ENCODE measurements around the gene PRPF40A. TPM values are rescaled to one million over a fixed set of nuclear protein-coding genes. Genes with fewer than 3 reads are reported as not detected.

PRPF40A gene
- total and polyA plus RNA-seq, 9 of the 15 experiments (the other 6 are each of a cell fraction or from before 2014, with no cell fraction given) = 168 to 304 (median 264) TPM

GRCh38 chr2:152632736-152633135 is 84.5 kb downstream of the PRPF40A start (continued):
- no peak for TF ChIP-seq ZHX1 (conservative IDR thresholded peaks at IDR 0.05; ENCODE audit: low read length)

GRCh38 chr2:152630466-152630865 is 86.8 kb downstream of the PRPF40A start:
- Histone ChIP-seq H3K9ac (ENCODE audit: insufficient read depth in 1 of 2, low read depth in 2 of 2, low read length in 2 of 2) (no peak overlapping the region), H3K4me1 (replicated peaks in 1 of 2; ENCODE audit: control insufficient read depth in 2 of 2, insufficient read depth in 2 of 2, low read length in 2 of 2) (no peaks in the 10 kb centered on the region), H3K4me2 (ENCODE audit: insufficient read depth, low read length) (no peak overlapping the region), H2AFZ (ENCODE audit: low read depth, low read length) (no peak overlapping the region), H3K9me1 (ENCODE audit: control insufficient read depth, insufficient read depth, low read length) (no peaks in the 10 kb centered on the region), H3K36me3 (ENCODE audit: control insufficient read depth, insufficient read depth, low read length) (no peaks in the 10 kb centered on the region), H3K27ac (ENCODE audit: extremely low read depth, low read depth, low read length) (no peak overlapping the region), H4K20me1 (replicated peaks; ENCODE audit: control insufficient read depth, insufficient read depth, low read length) (no peaks in the 10 kb centered on the region), H3K9me3 (replicated peaks; ENCODE audit: control insufficient read depth, insufficient read depth, low read depth, low read length) (no peaks in the 10 kb centered on the region), H3K79me2 (ENCODE audit: control insufficient read depth, insufficient read depth, low read length) (no peaks in the 10 kb centered on the region), H3K27me3 (ENCODE audit: control insufficient read depth in 2 of 2, insufficient read depth in 2 of 2, low read length in 2 of 2) (peaks cover 5 to 14% of the 10 kb centered on the region in 2 experiments; a peak in 2 of 5 replicates), H3K4me3 (no peak overlapping the region)
- DNase-seq (ENCODE audit: extremely low read depth in 1 of 4, low spot score in 3 of 4) (no peak), ATAC-seq (no peak), FAIRE-seq (no peak)
- in situ Hi-C loops (cut with MboI) (no loop called here), intact Hi-C loops (cut with micrococcal nuclease) (loop anchor here (10.0 kb wide), 1 partner anchor 296 kb away; the partner anchor contains the start of gene FMNL2)
- TF ChIP-seq ZNF717 (CRISPR knock-in tag; IDR thresholded peaks at IDR 0.05) (no peak), ZNF384 (IDR thresholded peaks at IDR 0.05; ENCODE audit: low read depth, low read length) (no peak), MEF2D (tag; conservative IDR thresholded peaks at IDR 0.05; ENCODE audit: low read depth) (no peak), LARP7 (IDR thresholded peaks at IDR 0.05) (no peak), MXD1 (CRISPR knock-in tag; IDR thresholded peaks at IDR 0.05; ENCODE audit: borderline replicate concordance, poor library complexity, severe bottlenecking) (no peak), NBN (IDR thresholded peaks at IDR 0.05; ENCODE audit: low read depth) (no peak), CC2D1A (IDR thresholded peaks at IDR 0.05) (no peak), CLOCK (CRISPR knock-in tag; IDR thresholded peaks at IDR 0.05; ENCODE audit: borderline replicate concordance) (no peak), ELF2 (CRISPR knock-in tag; IDR thresholded peaks at IDR 0.05) (no peak), ZNF124 (CRISPR knock-in tag; IDR thresholded peaks at IDR 0.05) (no peak), XRCC3 (IDR thresholded peaks at IDR 0.05) (no peak)
- CTCF ChIA-PET (ENCODE audit: low intra/inter-chr PET ratio) = no interaction called here
- POLR2A ChIA-PET = no interaction called here
- BruUV-seq (replicated peaks) = no TSS peak
- WGBS (ENCODE audit: insufficient coverage, low coverage, missing lambda C conversion rate) = 2% methylated on average over 4 of the region's 4 CpGs
